ENCODE results near the gene ZC2HC1B.

- TF ChIP-seq CTCF (IDR thresholded peaks at IDR 0.05) (no peak), POLR2A (IDR thresholded peaks at IDR 0.05) (no peak), EP300 (IDR thresholded peaks at IDR 0.05) (no peak)
These were observed 20.1 kb downstream of the ZC2HC1B start for GRCh38 chr6:143884216-143884900.
